Sigmoid colon (tissue), 7 donors: ENCODE data around the gene SLC7A5. TPM values are rescaled to one million over a fixed set of nuclear protein-coding genes. Genes with fewer than 3 reads are reported as not detected.
"Not testable (repeated sequence)": the region's sequence is repeated elsewhere in the genome, so short reads cannot be mapped to it uniquely, and the experiment has no call there.

Source experiments
- DNase-seq: peaks from one replicate; pipeline ENCODE4 v3.0.0-alpha.2; 2019
- H3K27ac ChIP-seq, 4 donors: fragments of 200-600 bp; sonication (generic); one replicate each; pipeline ENCODE4 v1.5.1; 2016 to 2019; ENCODE audit warnings: mild to moderate bottlenecking in 1 of 4
- H3K27me3 ChIP-seq, 3 donors: fragments of 200-600 bp; sonication (generic); one replicate each; pipeline ENCODE4 v1.5.1; 2019; ENCODE audit warnings: mild to moderate bottlenecking in 1 of 3
- H3K36me3 ChIP-seq, 4 donors: fragments of 200-600 bp; sonication (generic); one replicate each; pipeline ENCODE4 v1.5.1; 2016 to 2019
- H3K4me1 ChIP-seq, 4 donors: fragments of 200-600 bp; sonication (generic); one replicate each; pipeline ENCODE4 v1.5.1; 2017 to 2019
- H3K4me3 ChIP-seq, 4 donors: fragments of 200-600 bp; sonication (generic); one replicate each; pipeline ENCODE4 v1.5.1; 2017 to 2019; ENCODE audit warnings: mild to moderate bottlenecking in 2 of 4, moderate library complexity in 1 of 4
- H3K9me3 ChIP-seq, 4 donors: fragments of 200-600 bp in 3 of 4; sonication (generic) in 3 of 4; one replicate each; pipeline versions ENCODE4 v1.5.1 to v1.6.1; 2013 to 2019
- EP300 ChIP-seq, 4 donors: sonication (generic); formaldehyde crosslinking; IDR thresholded peaks; one replicate each; pipeline ENCODE4 v1.6.1; 2017; ENCODE audit warnings: antibody characterized with exemption in 4 of 4
- POLR2A ChIP-seq, 2 donors: fragments of 450-650 bp; IDR thresholded peaks; one replicate each; pipeline ENCODE4 v1.6.1; 2016; ENCODE audit warnings: antibody characterized with exemption in 2 of 2, mild to moderate bottlenecking in 2 of 2, moderate library complexity in 2 of 2
- POLR2AphosphoS5 ChIP-seq, 4 donors: sonication (generic); formaldehyde crosslinking; IDR thresholded peaks; one replicate each; pipeline ENCODE4 v1.6.1; 2017; ENCODE audit warnings: antibody characterized with exemption in 4 of 4
- WGBS, 2 donors: extraction: QIAGEN DNeasy Blood & Tissue Kit; methylation state at CpG; one replicate each; pipeline ENCODE4 v1.1.7; 2013; 5-methylcytosine and 5-hydroxymethylcytosine counted together
- intact Hi-C: fragments of 100-400 bp; cut with DNase I; formaldehyde crosslinking; loops from one replicate; pipeline ENCODE4 v1.15.1; 2023
- polyA plus RNA-seq, 3 donors: library from polyadenylated mRNA; stranded (reverse); fragments of 200-250 nt; gene quantifications; one replicate each; pipeline ENCODE4 v1.2.3, GENCODE V29; 2013
- total RNA-seq, 4 donors: library from RNA; depleted of rRNA; stranded (reverse); fragments of >200 nt; gene quantifications; one replicate each; pipeline ENCODE4 v1.1.0, GENCODE V29; 2016
- TF ChIP-seq, protein P1 (sequence below), 4 experiments: fragments of 450-650 bp in 3 of 4; fragments of 200-600 bp in 1 of 4; IDR thresholded peaks; one replicate each; pipeline ENCODE4 v1.5.1; 2016 to 2019; ENCODE audit warnings: antibody characterized with exemption in 4 of 4, mild to moderate bottlenecking in 3 of 4, moderate library complexity in 2 of 4
- donor health status: healthy with polysubstance abuse.
- donor health status: Bipolar disorder and iron deficiency.
- donor health status: healthy.

SLC7A5 gene
- total and polyA plus RNA-seq, 7 donors = 0.60 to 44.5 (median 3.1) TPM

DNA sequence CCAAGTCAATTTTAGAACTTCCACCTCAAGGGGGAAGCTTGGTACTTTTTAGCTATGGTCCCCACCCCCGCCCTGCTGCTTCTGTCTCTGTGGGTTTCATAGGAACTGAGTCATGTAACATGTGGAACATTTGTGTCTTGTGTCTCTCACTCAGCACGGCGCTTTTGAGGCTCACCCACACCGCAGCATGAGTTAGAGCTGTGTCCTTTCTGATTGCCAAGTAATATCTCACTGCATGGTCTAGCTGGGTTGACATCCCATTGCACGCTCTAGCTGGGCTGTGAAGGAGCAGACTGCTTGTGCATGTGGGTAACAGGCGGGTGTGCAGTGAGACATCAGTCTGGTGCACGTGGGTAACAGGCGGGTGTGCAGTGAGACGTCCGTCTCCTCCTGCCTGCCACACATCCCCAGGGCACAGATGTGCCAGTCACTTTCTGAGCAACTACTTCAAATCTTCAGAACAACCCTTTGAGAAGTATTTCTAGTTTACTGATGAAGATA is 26.4 kb upstream of the SLC7A5 start:
- Histone ChIP-seq H3K9me3 (no peaks in the 10 kb centered on the region), H3K4me3 (no peak overlapping the region), H3K27ac (no peak overlapping the region), H3K27me3 (no peaks in the 10 kb centered on the region), H3K4me1 (peaks cover 0 to 13% (median 8%) of the 10 kb centered on the region in 4 donors), H3K36me3 (no peaks in the 10 kb centered on the region)
- TF ChIP-seq POLR2A (IDR thresholded peaks at IDR 0.05) (no peak), POLR2AphosphoS5 (IDR thresholded peaks at IDR 0.05) (no peak), EP300 (IDR thresholded peaks at IDR 0.05) (no peak)
- TF ChIP-seq, protein P1, sequence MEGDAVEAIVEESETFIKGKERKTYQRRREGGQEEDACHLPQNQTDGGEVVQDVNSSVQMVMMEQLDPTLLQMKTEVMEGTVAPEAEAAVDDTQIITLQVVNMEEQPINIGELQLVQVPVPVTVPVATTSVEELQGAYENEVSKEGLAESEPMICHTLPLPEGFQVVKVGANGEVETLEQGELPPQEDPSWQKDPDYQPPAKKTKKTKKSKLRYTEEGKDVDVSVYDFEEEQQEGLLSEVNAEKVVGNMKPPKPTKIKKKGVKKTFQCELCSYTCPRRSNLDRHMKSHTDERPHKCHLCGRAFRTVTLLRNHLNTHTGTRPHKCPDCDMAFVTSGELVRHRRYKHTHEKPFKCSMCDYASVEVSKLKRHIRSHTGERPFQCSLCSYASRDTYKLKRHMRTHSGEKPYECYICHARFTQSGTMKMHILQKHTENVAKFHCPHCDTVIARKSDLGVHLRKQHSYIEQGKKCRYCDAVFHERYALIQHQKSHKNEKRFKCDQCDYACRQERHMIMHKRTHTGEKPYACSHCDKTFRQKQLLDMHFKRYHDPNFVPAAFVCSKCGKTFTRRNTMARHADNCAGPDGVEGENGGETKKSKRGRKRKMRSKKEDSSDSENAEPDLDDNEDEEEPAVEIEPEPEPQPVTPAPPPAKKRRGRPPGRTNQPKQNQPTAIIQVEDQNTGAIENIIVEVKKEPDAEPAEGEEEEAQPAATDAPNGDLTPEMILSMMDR (IDR thresholded peaks at IDR 0.05) = no peak
- intact Hi-C loops = no loop called here
- DNase-seq = no peak
- 48 to 80% methylated on average over 10 of the region's 10 CpGs for WGBS, 2 donors

DNA sequence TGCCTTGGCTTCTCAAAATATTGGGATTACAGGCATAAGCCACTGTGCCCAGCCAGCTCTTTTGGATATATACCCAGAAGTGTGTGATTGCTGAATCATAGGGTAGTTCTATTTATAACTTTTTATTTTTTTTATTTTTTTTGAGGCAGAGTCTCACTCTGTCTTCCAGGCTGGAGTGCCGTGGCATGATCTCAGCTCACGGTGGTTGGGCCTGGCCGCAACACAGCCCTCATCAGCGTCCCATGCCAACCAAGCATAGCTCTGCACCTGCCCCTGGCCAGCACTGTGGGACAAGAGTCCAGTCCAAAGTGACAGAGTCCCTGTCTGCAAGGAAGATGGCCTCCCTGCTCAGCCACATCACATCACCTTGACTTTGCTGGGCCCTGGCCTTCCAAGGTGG is 24.7 kb upstream of the SLC7A5 start:
- H3K9me3 ChIP-seq, intact Hi-C loops, DNase-seq, H3K27me3 ChIP-seq, H3K36me3 ChIP-seq, H3K4me3 ChIP-seq: not testable (repeated sequence)
- Histone ChIP-seq H3K27ac (peak overlapping the region in 1 of 4 donors; percentile 57), H3K4me1 (peaks cover 0 to 13% (median 8%) of the 10 kb centered on the region in 4 donors)
- WGBS, 2 donors = 78 to 80% methylated on average over 4 of the region's 4 CpGs

DNA sequence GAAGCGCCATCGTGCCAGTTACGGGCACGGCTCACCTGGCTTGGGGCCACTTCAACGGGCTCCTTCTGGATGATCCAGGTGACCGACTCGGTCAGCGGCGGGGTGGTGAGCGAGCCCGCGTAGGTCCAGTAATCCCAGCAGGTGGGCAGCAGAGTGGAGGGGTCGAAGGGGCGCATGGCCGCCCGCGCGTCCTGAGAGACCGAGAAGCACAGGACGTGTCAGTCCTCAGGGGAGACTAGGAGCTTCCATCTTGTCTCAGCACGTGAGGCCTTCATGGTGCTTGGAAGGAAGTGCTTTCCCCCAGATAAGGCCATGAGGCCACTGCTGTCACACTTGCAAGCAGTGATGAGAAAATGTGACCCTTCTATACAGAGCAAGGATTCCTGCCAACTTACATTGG is 22.5 kb upstream of the SLC7A5 start:
- TF ChIP-seq, protein P1 (IDR thresholded peaks at IDR 0.05) = no peak
- TF ChIP-seq EP300 (IDR thresholded peaks at IDR 0.05) (no peak), POLR2A (IDR thresholded peaks at IDR 0.05) (no peak), POLR2AphosphoS5 (IDR thresholded peaks at IDR 0.05) (no peak)
- intact Hi-C loops = no loop called here
- Histone ChIP-seq H3K4me3 (no peak overlapping the region), H3K9me3 (no peaks in the 10 kb centered on the region), H3K27me3 (no peaks in the 10 kb centered on the region), H3K27ac (no peak overlapping the region), H3K36me3 (no peaks in the 10 kb centered on the region), H3K4me1 (peaks cover 0 to 13% (median 8%) of the 10 kb centered on the region in 4 donors)
- no peak for DNase-seq
- 93 to 94% methylated on average over 21 of the region's 21 CpGs for WGBS, 2 donors

DNA sequence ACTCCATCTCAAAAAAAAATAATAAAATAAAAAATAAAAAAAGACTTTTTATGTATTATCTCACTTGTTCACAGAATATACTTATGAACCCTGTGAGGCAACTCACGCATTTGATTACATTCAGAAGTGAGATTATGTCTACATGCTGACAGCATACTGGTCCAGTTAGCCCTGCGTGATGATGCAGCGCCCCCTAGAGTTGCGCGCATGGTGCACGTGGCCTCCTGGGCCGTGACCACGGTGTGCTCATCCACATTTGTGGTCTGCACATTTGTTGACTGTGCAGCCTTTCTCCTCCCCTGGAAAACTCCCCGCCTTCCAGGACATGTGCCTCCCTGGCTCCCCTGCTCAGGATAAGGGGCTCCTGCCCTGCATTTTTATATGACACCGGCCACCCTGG is 20.5 kb upstream of the SLC7A5 start:
- intact Hi-C loops, DNase-seq: not testable (repeated sequence)
- 82 to 93% methylated on average over 10 of the region's 10 CpGs for WGBS, 2 donors

DNA sequence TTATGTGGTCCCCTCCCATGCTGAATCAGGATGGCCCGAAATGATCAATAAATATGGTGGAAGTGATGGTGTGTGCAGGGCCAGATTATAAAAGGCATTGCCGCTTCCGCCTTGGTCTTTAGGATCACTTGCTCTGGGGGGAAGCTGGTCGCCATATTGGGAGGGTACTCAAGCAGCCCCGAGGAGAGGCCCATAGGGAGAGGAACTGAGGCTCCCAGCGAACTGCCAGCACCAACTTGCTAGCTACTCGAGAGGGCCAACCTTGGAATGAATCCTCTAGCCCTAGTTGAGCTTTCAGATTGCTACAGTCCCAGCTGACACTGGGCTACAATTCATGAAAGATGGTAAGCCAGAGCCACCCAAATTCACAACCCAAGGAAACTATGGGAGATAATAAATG is 19.0 kb upstream of the SLC7A5 start:
- H3K4me3 ChIP-seq, H3K4me1 ChIP-seq, intact Hi-C loops, DNase-seq, H3K36me3 ChIP-seq, H3K27ac ChIP-seq, H3K9me3 ChIP-seq: not testable (repeated sequence)
- H3K27me3 ChIP-seq = peaks cover 0 to 10% (median 0%) of the 10 kb centered on the region in 3 donors
- WGBS, 2 donors = 90 to 92% methylated on average over 7 of the region's 7 CpGs

More for the DNA sequence above, 20.5 kb upstream of the SLC7A5 start:
- H3K9me3 ChIP-seq, H3K27me3 ChIP-seq, H3K27ac ChIP-seq, H3K36me3 ChIP-seq, H3K4me3 ChIP-seq: not testable (repeated sequence)
- H3K4me1 ChIP-seq = peaks cover 0 to 13% (median 8%) of the 10 kb centered on the region in 4 donors

DNA sequence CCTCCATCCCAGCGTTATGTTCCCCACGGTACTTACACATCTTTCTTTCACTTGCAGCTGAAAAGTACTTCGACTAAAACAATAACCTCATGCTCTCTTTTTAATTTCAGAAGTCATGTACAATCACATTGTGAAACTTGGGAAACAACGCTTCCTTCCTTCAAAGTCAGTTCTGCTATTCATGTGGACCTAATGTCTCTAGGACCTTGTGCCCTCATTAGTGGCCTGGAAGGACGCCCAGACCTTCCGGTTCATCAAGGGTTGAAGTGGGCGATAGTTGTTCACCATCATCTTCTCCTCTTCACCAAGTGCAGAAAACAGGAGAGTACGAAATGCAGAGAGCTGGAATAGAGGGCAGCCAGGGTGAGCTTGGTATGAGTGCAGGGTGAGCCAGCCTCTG is 18.6 kb upstream of the SLC7A5 start:
- H3K9me3 ChIP-seq, H3K27ac ChIP-seq, H3K4me1 ChIP-seq, H3K4me3 ChIP-seq, DNase-seq, intact Hi-C loops, H3K36me3 ChIP-seq: not testable (repeated sequence)
- 82 to 84% methylated on average over 8 of the region's 8 CpGs for WGBS, 2 donors
- peaks cover 0 to 10% (median 0%) of the 10 kb centered on the region in 3 donors for H3K27me3 ChIP-seq

DNA sequence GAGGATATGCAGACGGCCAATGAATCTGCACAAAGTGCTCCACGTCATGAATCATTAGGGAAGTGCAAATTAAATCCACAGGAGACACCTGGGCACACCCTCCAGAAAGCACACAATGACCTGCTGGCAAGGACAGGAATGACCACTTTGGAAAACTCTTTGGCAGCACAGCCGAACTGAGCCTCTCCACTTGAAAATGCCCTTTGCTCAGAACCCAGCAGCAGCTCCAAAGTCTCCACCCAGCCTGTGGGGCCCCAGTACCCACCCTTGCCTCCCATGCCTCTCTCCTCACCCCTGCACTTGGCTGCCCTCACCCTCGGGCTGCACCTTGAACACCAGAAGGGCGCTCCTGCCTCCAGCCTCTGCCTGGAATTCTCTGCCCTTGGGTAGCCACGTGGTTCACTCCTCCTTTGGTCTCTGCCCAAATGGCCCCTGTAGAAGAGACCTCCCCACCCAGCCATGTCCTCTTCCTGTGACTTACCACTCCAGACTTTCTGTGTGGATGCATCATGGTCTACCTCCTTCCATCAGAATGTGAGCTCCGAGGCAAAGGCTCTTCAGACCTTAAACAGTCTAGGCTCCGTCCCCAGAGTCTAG is 16.2 kb upstream of the SLC7A5 start:
- not testable (repeated sequence) for H3K27ac ChIP-seq
- 35 to 61% methylated on average over 8 of the region's 8 CpGs for WGBS, 2 donors

More for the DNA sequence above, 16.2 kb upstream of the SLC7A5 start:
- H3K4me3 ChIP-seq, intact Hi-C loops, H3K4me1 ChIP-seq, H3K9me3 ChIP-seq, H3K36me3 ChIP-seq, DNase-seq: not testable (repeated sequence)
- peaks cover 0 to 31% (median 3%) of the 10 kb centered on the region in 3 donors for H3K27me3 ChIP-seq
